Transverse colon (tissue), 4 donors: ENCODE results near the gene PIGO. TPM values are rescaled to one million over a fixed set of nuclear protein-coding genes. Genes with fewer than 3 reads are reported as not detected.

Source experiments
- DNase-seq: peaks from one replicate; pipeline ENCODE4 v3.0.0-alpha.2; 2019
- H3K27ac ChIP-seq, 4 donors: fragments of 200-600 bp; sonication (generic); 2 replicates each; pipeline ENCODE4 v1.5.1; 2016 to 2018; ENCODE audit warnings: inconsistent platforms in 4 of 4
- H3K27me3 ChIP-seq: fragments of 200-600 bp; sonication (generic); 2 replicates; pipeline ENCODE4 v1.5.1; 2017; ENCODE audit warnings: inconsistent platforms
- H3K36me3 ChIP-seq, 4 donors: fragments of 200-600 bp; sonication (generic); 2 replicates each; pipeline ENCODE4 v1.5.1; 2017 to 2019; ENCODE audit warnings: inconsistent platforms in 4 of 4
- H3K4me1 ChIP-seq, 4 donors: fragments of 200-600 bp; sonication (generic); 2 replicates each; pipeline ENCODE4 v1.5.1; 2017 to 2020; ENCODE audit warnings: inconsistent platforms in 4 of 4
- H3K4me3 ChIP-seq, 4 donors: fragments of 200-600 bp; sonication (generic); 1 replicate in 1 of 4; 2 replicates in 3 of 4; pipeline versions ENCODE4 v1.5.1 to v1.6.1; 2017 to 2019; ENCODE audit warnings: inconsistent platforms in 4 of 4
- H3K9me3 ChIP-seq, 2 donors: fragments of 200-600 bp; sonication (generic); 2 replicates each; pipeline ENCODE4 v1.5.1; 2017 to 2019; ENCODE audit warnings: inconsistent platforms in 2 of 2
- CTCF ChIP-seq, 5 experiments: fragments of 200-600 bp in 3 of 5; fragments of 450-650 bp in 2 of 5; sonication (generic) in 3 of 5; IDR thresholded peaks; 1 replicate in 2 of 5; 2 replicates in 3 of 5; pipeline ENCODE4 v1.5.1; 2016 to 2017; ENCODE audit warnings: antibody characterized with exemption in 5 of 5, inconsistent platforms in 3 of 5, mild to moderate bottlenecking in 2 of 5, moderate library complexity in 1 of 5
- EP300 ChIP-seq: sonication (generic); formaldehyde crosslinking; IDR thresholded peaks from one replicate; pipeline ENCODE4 v1.6.1; 2017; ENCODE audit warnings: antibody characterized with exemption, low read depth
- POLR2A ChIP-seq: fragments of 450-650 bp; IDR thresholded peaks from one replicate; pipeline ENCODE4 v1.6.1; 2016; ENCODE audit warnings: antibody characterized with exemption, mild to moderate bottlenecking, moderate library complexity
- POLR2AphosphoS5 ChIP-seq, 3 donors: sonication (generic); formaldehyde crosslinking; IDR thresholded peaks; one replicate each; pipeline ENCODE4 v1.6.1; 2016; ENCODE audit warnings: antibody characterized with exemption in 3 of 3
- WGBS, 2 donors: methylation state at CpG; one replicate each; pipeline ENCODE4 v1.1.5; 2018; ENCODE audit warnings: low coverage in 1 of 2; 5-methylcytosine and 5-hydroxymethylcytosine counted together
- in situ Hi-C, 4 donors: fragments of 200-750 bp; cut with MboI; loops; one replicate each; pipeline versions ENCODE4 v1.15.0 to v1.15.1; 2017; ENCODE audit warnings: low sequenced_read_pairs in 3 of 4, low pct_ligation_motif_present in 1 of 4, low pct_unique_long_range_greater_than_20kb in 1 of 4
- intact Hi-C: fragments of 100-400 bp; cut with DNase I; formaldehyde crosslinking; loops from one replicate; pipeline ENCODE4 v1.15.1; 2023; ENCODE audit warnings: low total_unique reads
- total RNA-seq, 4 donors: library from RNA; depleted of rRNA; stranded (reverse); fragments of >200 nt; gene quantifications; one replicate each; pipeline ENCODE4 v1.1.0, GENCODE V29; 2016

PIGO gene
- total RNA-seq, 4 donors from 2014 or later: 19.1 to 50.1 (median 24.8) TPM

DNA sequence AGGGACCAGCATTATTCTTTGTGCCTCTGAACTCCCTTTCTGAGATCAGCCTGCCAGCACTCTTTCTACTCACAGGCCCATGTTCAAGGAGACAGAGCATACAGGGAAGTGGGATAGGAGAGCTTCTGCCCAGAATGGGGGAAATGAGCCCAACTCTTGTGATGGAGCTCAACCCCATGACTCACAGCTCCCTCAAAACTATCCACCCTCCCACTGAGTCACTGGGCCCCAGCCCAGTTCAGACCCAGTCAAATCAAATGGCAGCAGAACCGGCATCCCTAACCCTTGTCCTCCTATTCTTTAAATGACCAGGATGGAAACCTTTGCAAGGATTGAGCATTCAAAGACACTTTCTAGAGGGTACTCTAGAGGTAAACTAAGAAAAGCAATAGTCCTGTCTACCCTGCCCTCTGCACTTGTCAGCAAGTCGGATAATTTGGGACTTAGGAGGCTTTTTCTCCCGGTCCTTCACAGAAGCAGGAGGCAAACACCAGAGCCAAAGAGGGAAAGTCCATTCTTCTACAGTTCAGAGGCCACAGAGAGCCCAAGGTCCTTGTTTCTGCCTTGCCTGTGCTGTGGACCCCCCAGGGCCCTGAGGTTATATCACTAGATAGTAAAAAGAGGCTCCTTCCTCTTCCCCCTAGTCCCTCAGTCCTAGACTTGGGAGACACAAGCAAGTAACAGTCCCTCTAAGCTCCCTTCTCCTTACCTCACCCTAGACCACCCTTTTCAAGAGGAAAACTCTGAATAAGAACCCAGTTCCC lies 16.0 kb upstream of the PIGO start:
- peak; percentile 40 for DNase-seq
- TF ChIP-seq EP300: no peak
- no peak for TF ChIP-seq POLR2A
- H3K9me3 ChIP-seq: no peaks in the 10 kb centered on the region
- WGBS, 2 donors: 73 to 82% methylated on average over 2 to 3 of the region's 3 CpGs
- intact Hi-C loops: no loop called here
- peaks cover 0 to 8% (median 3%) of the 10 kb centered on the region in 4 donors for H3K36me3 ChIP-seq
- H3K4me1 ChIP-seq: peaks cover 37 to 60% (median 55%) of the 10 kb centered on the region in 4 donors
- H3K27ac ChIP-seq: peak overlapping the region; percentile 87 to 96 (median 91)
- in situ Hi-C loops: loop anchor here (10.0 to 25.0 kb wide), 4 partner anchors 142 to 450 kb away; a partner anchor contains a TSS
- no peak overlapping the region for H3K4me3 ChIP-seq
- no peaks in the 10 kb centered on the region for H3K27me3 ChIP-seq

- intact Hi-C loops: no loop called here
- peak overlapping the region; percentile 37 to 82 (median 70) for H3K4me3 ChIP-seq
- H3K4me1 ChIP-seq: peaks cover 34 to 50% (median 48%) of the 10 kb centered on the region in 4 donors
- H3K36me3 ChIP-seq: peaks cover 0 to 18% (median 4%) of the 10 kb centered on the region in 4 donors
- H3K27ac ChIP-seq: peak overlapping the region; percentile 87 to 96 (median 91)
- no peaks in the 10 kb centered on the region for H3K27me3 ChIP-seq
- in situ Hi-C loops: loop anchor here (10.0 to 25.0 kb wide), 4 partner anchors 144 to 451 kb away; a partner anchor contains a TSS
- 2 to 8% methylated on average over 6 to 51 of the region's 57 CpGs for WGBS, 2 donors
- DNase-seq: peak; percentile 98
- peak; percentile 35 to 63 (median 42) for TF ChIP-seq POLR2AphosphoS5 (IDR thresholded peaks at IDR 0.05)
- TF ChIP-seq CTCF (IDR thresholded peaks at IDR 0.05): no peak
- TF ChIP-seq POLR2A: peak; percentile 58
- no peak for TF ChIP-seq EP300
- H3K9me3 ChIP-seq: no peaks in the 10 kb centered on the region
Measured at GRCh38 chr9:35111001-35111933, 14.9 kb upstream of the PIGO start.

- peak overlapping the region; percentile 84 to 96 (median 88) for H3K27ac ChIP-seq
- intact Hi-C loops: no loop called here
- H3K36me3 ChIP-seq: peaks cover 0 to 27% (median 4%) of the 10 kb centered on the region in 4 donors
- 49% methylated on average over 3 of the region's 3 CpGs; no CpG with 5 or more reads in 1 of the 2 donors for WGBS, 2 donors
- no peaks in the 10 kb centered on the region for H3K27me3 ChIP-seq
- H3K9me3 ChIP-seq: no peaks in the 10 kb centered on the region
- DNase-seq: no peak
- in situ Hi-C loops: loop anchor here (10.0 to 25.0 kb wide), 4 partner anchors 144 to 452 kb away; a partner anchor contains a TSS
- TF ChIP-seq POLR2AphosphoS5 (IDR thresholded peaks at IDR 0.05) (no peak), POLR2A (no peak), CTCF (IDR thresholded peaks at IDR 0.05) (no peak), EP300 (no peak)
- peaks cover 34 to 49% (median 47%) of the 10 kb centered on the region in 4 donors for H3K4me1 ChIP-seq
- peak overlapping the region in 2 of 4 donors; percentile 71 to 82 for H3K4me3 ChIP-seq
Measured at GRCh38 chr9:35110327-35110761, 14.0 kb upstream of the PIGO start.

DNA sequence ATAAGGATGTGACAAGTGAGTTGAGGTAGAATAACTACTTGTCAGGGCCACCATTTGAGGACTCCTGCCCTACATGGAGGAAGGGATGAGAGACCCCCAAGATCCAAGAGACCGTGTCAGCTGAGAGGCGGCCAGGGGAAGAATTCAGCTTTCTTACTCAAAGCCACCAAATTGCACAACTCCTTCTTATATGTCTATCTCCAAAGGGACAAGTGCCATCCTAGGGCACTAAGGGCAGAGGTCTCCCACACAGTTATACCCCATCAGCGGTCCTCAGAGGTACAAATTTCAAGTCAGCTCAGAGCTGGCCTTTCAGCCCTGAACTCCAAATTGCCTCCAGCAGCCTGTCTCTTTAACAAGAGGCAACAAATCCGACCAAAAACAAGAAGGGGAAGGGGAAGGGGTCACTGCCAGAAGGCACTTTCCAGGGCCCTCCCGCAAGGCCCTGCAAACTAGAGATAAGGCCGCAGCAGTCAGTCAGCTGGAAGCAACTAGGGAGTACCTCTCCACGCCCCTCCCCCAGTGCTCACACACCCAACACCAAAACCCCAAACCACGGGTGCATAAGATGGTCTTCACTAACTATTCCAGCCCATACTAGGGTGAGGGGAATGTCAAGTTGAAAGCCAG lies 12.7 kb upstream of the PIGO start:
- 78% methylated on average over 7 of the region's 8 CpGs; no CpG with 5 or more reads in 1 of the 2 donors for WGBS, 2 donors
- TF ChIP-seq CTCF (IDR thresholded peaks at IDR 0.05): no peak
- TF ChIP-seq EP300: no peak
- no peak for TF ChIP-seq POLR2A
- intact Hi-C loops (no loop called here), in situ Hi-C loops (loop anchor here in 1 of 4 donors (25.0 kb wide), 1 partner anchor 453 kb away; a partner anchor contains a TSS)
- peaks cover 0 to 37% (median 8%) of the 10 kb centered on the region in 4 donors for H3K36me3 ChIP-seq
- no peak overlapping the region for H3K27ac ChIP-seq
- H3K4me1 ChIP-seq: peaks cover 22 to 36% (median 34%) of the 10 kb centered on the region in 4 donors
- no peak overlapping the region for H3K4me3 ChIP-seq
- H3K9me3 ChIP-seq: no peaks in the 10 kb centered on the region
- H3K27me3 ChIP-seq: no peaks in the 10 kb centered on the region
- no peak for DNase-seq
